Right hindlimb (tissue), 1 donor: ENCODE measurements around the gene LAMB1.
"Not testable (repeated sequence)": the region's sequence is repeated elsewhere in the genome, so short reads cannot be mapped to it uniquely, and the experiment has no call there.

Experiments used
- DNase-seq: peaks from one replicate; pipeline ENCODE4 v3.0.0-alpha.2; 2018

LAMB1 gene

DNA sequence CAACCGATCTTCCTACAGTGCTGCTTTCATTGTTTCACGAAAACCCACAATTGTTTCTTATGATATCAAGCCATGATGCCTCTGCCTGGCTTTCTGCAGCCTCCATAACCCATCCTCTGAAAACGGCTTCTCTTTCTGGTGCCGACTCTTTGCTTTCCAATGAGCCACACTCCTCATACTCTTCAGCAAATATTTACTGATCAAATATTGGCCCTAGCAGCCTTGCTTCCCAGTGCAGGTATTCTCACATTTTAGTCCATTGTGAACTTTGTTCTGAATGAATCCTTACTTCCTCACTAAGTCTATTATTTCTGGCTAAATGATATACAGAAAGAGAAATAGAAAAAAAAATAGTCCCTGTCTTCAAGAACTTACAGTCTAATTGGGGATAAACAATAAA, 35.5 kb downstream of the LAMB1 start:
- DNase-seq: no peak

DNA sequence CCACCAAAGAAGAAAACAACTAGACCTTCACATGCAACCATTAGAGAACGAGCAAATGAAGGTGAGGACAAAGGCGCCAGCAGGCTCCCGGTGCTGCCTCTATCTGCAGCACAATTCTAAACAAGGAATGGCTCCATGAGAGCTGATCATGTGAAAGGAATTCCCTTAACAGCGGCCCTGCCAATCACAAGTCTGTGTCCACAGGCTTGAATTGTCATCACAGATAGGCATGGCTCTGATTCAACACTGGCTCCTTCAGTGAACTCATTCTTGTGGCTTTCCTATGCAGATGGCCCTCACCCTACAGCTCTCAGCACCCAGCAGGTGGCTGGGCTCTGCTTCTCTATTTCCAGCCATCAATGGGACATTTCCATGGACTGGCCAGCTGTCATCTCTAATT, 36.2 kb downstream of the LAMB1 start:
- DNase-seq: peak; percentile 67

DNA sequence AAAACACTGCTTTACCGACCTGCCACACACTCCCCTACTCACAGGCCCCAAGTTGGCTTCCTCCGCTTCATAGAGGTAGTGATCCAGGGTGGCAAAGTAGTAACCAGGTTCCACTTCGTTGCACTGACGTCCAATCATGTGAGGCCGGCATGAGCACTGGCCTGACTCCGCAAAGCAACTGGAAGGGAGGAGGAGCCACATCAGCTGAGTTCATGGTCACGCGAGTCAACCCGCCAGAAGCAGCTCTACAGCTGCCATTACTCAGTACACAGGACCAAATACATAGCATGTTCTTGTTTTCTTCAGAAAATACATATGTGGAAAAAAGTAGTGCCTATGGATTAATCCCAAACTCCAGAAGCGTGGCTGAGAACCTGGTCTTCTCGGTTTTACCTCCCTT, 38.5 kb downstream of the LAMB1 start:
- DNase-seq: no peak

- DNase-seq: no peak
Observed at GRCh38 chr7:107962817-107963216, 40.1 kb downstream of the LAMB1 start.

DNA sequence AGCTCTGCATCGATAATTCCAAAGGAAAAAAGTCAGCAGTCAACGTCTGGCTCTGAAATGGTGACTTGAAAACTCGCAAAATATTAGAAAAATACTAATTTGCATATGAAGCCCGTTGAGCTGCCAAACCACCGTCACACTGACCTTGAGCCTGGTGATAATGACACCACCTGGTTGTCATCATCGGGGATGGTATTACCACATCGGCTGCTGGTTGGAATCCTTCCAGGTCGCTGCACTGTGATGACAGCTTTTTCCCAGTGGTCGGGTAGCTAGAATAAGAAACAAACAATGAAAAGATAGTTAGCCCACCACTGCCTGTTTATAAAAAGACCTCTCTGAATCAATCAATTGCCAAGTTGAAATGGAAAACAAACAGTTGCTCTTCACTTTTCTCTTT, 41.6 kb downstream of the LAMB1 start:
- DNase-seq: no peak

DNA sequence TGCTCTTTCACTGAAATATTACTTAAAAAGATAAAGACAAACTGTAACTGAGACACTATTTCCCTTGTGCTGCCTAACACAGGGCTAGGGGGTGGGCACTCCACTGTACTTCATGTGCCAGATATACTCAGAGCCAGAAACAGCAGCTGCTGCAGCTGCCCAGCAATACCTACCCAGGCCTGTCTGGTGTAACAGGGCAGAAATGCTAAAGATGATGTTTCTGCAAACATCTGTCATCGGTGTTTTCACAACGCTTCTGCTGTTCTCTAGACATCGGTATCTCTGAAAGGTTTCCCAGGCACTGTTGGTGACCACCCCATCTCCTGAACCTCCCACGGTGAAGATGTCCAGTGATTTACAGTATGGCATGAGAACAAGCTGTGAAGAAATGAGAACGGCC, 42.7 kb downstream of the LAMB1 start:
- peak; percentile 68 for DNase-seq

DNA sequence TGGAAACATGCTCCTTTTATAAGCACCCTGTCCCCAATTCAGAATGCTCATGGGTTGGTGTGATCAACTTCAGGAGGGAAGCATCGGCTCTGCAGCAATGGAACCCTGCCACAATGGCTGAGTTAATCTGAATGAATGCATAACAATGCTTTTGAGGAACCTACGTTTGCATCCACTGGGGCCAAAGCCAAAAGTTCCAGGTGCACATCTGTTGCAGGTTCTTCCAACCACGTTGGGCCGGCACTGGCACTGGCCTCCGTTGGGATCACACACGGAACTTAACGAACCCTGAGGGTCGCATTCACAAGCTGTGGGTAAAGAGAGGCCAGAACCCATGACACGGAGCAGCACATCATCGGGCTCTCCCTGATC, 43.4 kb downstream of the LAMB1 start:
- DNase-seq: no peak

DNA sequence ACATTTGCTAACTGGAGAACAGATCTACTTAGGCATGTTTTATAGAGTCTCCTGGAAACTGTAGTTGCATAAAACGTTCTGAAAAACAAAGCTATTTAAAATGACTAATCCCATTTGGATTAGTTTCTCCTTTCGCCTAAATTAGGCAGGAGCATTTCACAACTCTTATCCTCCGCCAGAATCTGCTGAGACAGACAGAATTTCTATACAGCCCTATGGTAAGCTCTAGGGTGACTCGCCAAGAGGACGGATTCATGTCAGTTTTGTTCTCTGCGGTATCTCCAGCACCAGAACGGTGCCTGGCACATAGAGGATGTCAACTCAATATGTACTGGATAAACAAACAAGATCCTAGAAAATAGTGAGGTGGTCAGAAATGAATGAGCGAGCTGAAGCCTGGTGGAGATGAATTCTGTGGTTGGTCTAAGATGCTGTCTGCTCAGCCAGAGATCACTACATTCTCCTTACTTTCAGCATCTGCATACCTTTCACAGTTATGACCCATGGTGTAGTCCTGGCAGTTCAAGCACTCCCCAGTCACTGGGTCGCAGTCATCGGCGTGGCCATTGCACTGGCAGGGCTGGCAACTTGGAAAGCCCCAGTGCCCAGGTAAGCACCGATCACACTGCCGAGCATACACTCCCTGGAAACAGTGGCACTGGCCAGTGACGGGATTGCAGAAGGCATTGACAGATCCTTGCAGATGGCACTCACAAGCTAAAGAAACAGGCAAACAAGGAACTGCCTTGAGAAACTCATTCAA, 44.0 kb downstream of the LAMB1 start:
- DNase-seq: no peak

- no peak for DNase-seq
Observed at GRCh38 chr7:107957436-107957835, 45.5 kb downstream of the LAMB1 start.

GRCh38 chr7:107956950-107957349, 46.0 kb downstream of the LAMB1 start:
- not testable (repeated sequence) for DNase-seq

DNA sequence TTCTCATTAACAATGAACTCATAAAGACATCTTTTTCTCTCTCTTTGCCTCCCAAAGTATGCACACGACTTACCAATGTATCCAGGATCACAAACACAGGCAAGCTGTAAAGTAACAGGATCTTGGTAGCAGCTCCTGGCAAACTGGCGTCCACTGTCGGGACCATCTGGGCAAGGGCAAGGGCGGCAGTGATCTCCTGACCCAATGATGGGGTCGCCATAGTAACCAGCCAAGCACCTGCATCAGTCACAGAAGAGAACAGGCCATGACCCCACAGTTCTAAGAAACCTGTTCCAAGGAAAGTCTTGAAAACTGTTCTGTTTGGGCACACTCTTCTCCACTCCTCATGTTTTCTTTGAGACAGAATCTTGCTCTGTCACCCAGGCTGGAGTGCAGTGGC, 47.6 kb downstream of the LAMB1 start:
- DNase-seq: no peak

DNA sequence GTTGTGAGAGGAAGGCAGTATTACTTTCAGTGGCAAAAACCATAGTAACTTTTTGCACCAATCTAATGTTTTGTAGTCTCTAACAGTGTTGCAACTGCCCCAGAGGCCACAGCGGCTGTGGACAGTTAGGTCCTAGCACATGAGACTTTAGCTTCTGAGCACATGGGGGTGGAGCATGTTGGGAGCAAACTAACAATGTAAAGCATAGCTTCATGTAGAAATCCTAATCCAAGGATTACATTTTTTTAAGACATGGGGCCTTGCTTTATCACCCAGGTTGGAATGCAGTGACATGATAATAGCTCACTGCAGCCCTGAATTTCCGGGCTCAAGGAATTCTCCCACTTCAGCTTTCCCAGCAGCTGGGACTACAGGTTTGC, 49.0 kb downstream of the LAMB1 start:
- DNase-seq: no peak

DNA sequence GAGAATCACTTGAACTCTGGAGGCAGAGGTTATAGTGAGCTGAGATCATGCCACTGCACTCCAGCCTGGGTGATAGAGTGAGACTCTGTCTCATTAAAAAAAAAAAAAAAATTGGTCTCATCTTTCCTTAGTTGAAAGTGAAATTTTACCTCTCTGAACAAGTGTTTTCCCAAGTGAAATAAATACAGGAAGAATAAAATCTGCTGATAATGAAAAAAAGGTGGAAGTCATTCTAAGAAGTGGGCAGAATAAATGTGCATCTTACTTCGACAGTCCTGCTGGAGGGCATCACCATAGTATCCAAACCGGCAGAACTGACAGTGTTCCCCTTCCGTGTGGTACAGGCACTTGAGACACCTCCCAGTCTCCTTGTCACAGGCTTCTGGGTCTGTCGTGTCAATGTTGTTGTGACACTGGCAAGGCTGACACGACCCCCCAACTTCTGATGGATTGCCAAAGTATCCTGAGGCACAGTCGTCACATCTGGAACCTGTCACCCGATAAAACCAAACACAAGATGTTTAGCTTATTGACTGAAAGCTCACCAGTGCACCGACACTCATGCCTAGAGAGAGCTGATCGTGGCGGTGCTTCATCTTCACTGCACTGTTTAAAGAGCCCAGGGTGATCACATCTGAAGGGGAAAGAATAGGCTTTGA, 49.6 kb downstream of the LAMB1 start:
- no peak for DNase-seq

- DNase-seq: no peak
Observed at GRCh38 chr7:107951896-107952295, 51.1 kb downstream of the LAMB1 start.

GRCh38 chr7:107951172-107951787, 51.7 kb downstream of the LAMB1 start:
- DNase-seq: no peak

GRCh38 chr7:107949443-107949935, 53.5 kb downstream of the LAMB1 start:
- no peak for DNase-seq

DNA sequence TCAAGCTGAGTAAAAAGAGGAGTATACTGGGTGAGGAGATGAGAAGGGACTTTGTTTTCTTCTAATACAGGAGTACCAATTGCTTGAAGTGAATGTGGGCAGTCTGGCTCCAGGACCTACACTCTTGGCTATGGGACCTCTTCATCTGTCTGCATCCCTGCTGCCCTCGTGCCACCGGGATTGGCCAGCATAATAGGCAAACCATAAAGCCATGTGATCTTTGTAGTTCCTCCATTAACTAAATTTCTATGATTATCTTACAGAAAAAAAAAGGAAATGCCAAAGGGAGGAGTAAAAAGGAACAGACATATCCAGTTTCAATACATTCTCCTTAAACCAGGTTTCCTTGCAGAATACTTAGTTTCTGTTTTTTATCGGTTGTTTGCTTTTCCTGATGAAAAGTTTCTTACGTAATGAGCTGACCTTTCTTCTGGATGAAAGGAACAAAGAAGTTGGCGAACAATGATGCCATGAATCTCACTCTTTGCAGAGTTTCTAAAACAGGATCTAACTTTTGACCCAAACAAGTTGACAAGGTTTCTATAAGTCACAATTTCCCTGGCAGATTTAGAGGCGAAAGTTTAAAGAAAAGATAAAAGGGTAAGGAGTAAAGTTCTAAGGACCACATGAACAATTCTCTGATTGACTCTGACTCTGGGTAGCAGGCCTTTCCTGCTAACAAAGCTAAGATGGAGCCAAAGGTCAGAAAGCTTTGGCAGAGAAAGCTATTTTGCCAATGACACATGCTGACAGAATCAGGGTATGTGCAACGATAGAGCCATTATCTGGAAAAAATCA, 54.1 kb downstream of the LAMB1 start:
- no peak for DNase-seq

DNA sequence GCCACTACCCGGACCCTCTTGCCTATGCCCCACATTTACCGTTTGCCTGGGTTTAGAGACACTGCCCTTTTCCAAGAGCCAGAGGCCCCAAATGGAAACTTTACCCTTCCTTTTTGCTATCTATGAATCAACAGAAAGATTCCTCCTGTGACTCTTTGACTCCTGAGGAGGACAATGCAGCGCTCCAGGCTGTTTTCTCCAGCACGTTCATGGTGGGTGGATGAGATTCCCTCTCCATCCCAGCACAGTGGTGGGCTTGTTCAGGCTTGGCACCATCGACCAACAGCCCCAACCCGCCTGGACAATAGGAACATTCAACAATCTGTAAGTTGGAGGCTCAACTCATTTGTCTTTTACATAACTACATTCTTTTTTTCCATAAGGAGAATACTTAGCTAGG, 56.1 kb downstream of the LAMB1 start:
- DNase-seq: no peak

GRCh38 chr7:107946451-107946850, 56.5 kb downstream of the LAMB1 start:
- no peak for DNase-seq

- DNase-seq: no peak
Observed at GRCh38 chr7:107945332-107945731, 57.6 kb downstream of the LAMB1 start.

- no peak for DNase-seq
Observed at GRCh38 chr7:107944411-107945169, 58.4 kb downstream of the LAMB1 start.

GRCh38 chr7:107943018-107943417, 59.9 kb downstream of the LAMB1 start:
- DNase-seq: no peak

- no peak for DNase-seq
Observed at GRCh38 chr7:107940951-107941350, 62.0 kb downstream of the LAMB1 start.
